Endothelial cell of umbilical vein (primary cell): ENCODE data around the gene DDR2. TPM values are rescaled to one million over a fixed set of nuclear protein-coding genes. Genes with fewer than 3 reads are reported as not detected.

ENCODE experiments used
- BruUV-seq: library from RNA; stranded (reverse); fragments of 400-500 nt; replicated peaks from 2 replicates; lab custom pipeline; 2021; lab: Mats Ljungman, UMichigan
- CTCF ChIA-PET: fragments of 300-600, 350-600 bp; sonication (Branson Sonifier 250); formaldehyde crosslinking; loops from one replicate; lab custom pipeline; 2021; ENCODE audit warnings: antibody characterized with exemption, inconsistent platforms; lab: Charles Lee
- POLR2A ChIA-PET: fragments of 300-600, 350-600 bp; sonication (Branson Sonifier 250); formaldehyde crosslinking; loops from one replicate; lab custom pipeline; 2021; ENCODE audit warnings: antibody characterized with exemption, inconsistent platforms; lab: Charles Lee
- DNase-seq: peaks from one replicate; pipeline ENCODE4 v3.0.0-alpha.2; 2011; ENCODE audit warnings: low read depth, low spot score
- FAIRE-seq: peaks from 2 replicates; lab custom pipeline; 2011; peaks lifted over from hg19 to GRCh38; lab: Jason Lieb, UNC
- H2AFZ ChIP-seq: 2 replicates; pipeline ENCODE4 v1.6.0; 2012; ENCODE audit warnings: low read depth, low read length, control low read depth, inconsistent platforms
- H3K27ac ChIP-seq: 2 replicates; pipeline ENCODE4 v1.5.1; 2011; ENCODE audit warnings: low read depth, mild to moderate bottlenecking, control low read depth, low read length, moderate library complexity; ENCODE audit not compliant: insufficient read depth
- H3K27me3 ChIP-seq, 2 experiments: 2 replicates each; pipeline versions ENCODE4 v1.6.0 to v1.6.1; 2011; ENCODE audit warnings: low read length in 2 of 2, mixed read lengths in 1 of 2; ENCODE audit not compliant: control insufficient read depth in 2 of 2, insufficient read depth in 2 of 2
- H3K36me3 ChIP-seq, 2 experiments: 2 replicates in 1 of 2; 3 replicates in 1 of 2; pipeline ENCODE4 v1.5.1; 2011; ENCODE audit warnings: low read length in 2 of 2, mild to moderate bottlenecking in 1 of 2, moderate library complexity in 1 of 2; ENCODE audit not compliant: control insufficient read depth in 2 of 2, insufficient read depth in 2 of 2; ENCODE audit errors: extremely low read depth in 1 of 2
- H3K4me1 ChIP-seq: 3 replicates; pipeline ENCODE4 v1.5.1; 2011; ENCODE audit warnings: mild to moderate bottlenecking, low read length; ENCODE audit not compliant: control insufficient read depth, insufficient read depth; ENCODE audit errors: extremely low read depth
- H3K4me2 ChIP-seq: 2 replicates; pipeline ENCODE4 v1.6.1; 2011; ENCODE audit warnings: low read length, control low read depth, mixed read lengths; ENCODE audit not compliant: insufficient read depth
- H3K4me3 ChIP-seq, 3 experiments: fragments of 200-600 bp in 1 of 3; sonication (generic), shearing (Covaris generic) in 1 of 3; replicated peaks in 1 of 3; 2 replicates each; pipeline ENCODE4 v1.5.1; 2011 to 2016; ENCODE audit warnings: control low read depth in 3 of 3, low read length in 3 of 3, mild to moderate bottlenecking in 2 of 3, inconsistent platforms in 1 of 3, low read depth in 1 of 3, moderate library complexity in 1 of 3; ENCODE audit not compliant: insufficient read depth in 1 of 3
- H3K79me2 ChIP-seq: 2 replicates; pipeline ENCODE4 v1.6.0; 2012; ENCODE audit warnings: low read length, inconsistent platforms; ENCODE audit not compliant: control insufficient read depth, insufficient read depth
- H3K9ac ChIP-seq: replicated peaks from 2 replicates; pipeline ENCODE3; 2011; ENCODE audit warnings: low read length, control low read depth; ENCODE audit not compliant: insufficient read depth; ENCODE audit errors: extremely low read depth
- H3K9me1 ChIP-seq: replicated peaks from 3 replicates; pipeline ENCODE4 v1.6.0; 2011; ENCODE audit warnings: mild to moderate bottlenecking, low read length; ENCODE audit not compliant: control insufficient read depth, insufficient read depth; ENCODE audit errors: extremely low read depth
- H3K9me3 ChIP-seq: replicated peaks from 2 replicates; pipeline ENCODE4 v1.5.1; 2012; ENCODE audit warnings: low read length, inconsistent platforms; ENCODE audit not compliant: control insufficient read depth, insufficient read depth
- H4K20me1 ChIP-seq: replicated peaks from 2 replicates; pipeline ENCODE3; 2011; ENCODE audit warnings: mild to moderate bottlenecking, low read length; ENCODE audit not compliant: control insufficient read depth, insufficient read depth; ENCODE audit errors: extremely low read depth
- FOS ChIP-seq: IDR thresholded peaks from 2 replicates; pipeline ENCODE4 v1.6.1; 2011; ENCODE audit warnings: mild to moderate bottlenecking, low read length, moderate library complexity, borderline replicate concordance; ENCODE audit not compliant: insufficient read depth
- GATA2 ChIP-seq: IDR thresholded peaks from 2 replicates; pipeline ENCODE4 v1.7.0; 2011; ENCODE audit warnings: low read depth, mild to moderate bottlenecking, moderate library complexity, mixed read lengths, low read length; ENCODE audit not compliant: insufficient read length, insufficient read depth
- JUN ChIP-seq: IDR thresholded peaks from 2 replicates; pipeline ENCODE4 v1.6.1; 2011; ENCODE audit warnings: borderline replicate concordance, low read depth; ENCODE audit not compliant: insufficient read length, insufficient read depth
- MAX ChIP-seq: IDR thresholded peaks from 2 replicates; pipeline ENCODE4 v1.6.1; 2011; ENCODE audit not compliant: insufficient read depth, insufficient read length
- MYC ChIP-seq: IDR thresholded peaks from one replicate; pipeline ENCODE4 v1.6.1; 2011; ENCODE audit warnings: mild to moderate bottlenecking, low read depth, low read length
- POLR2A ChIP-seq: IDR thresholded peaks from 2 replicates; pipeline ENCODE4 v1.6.1; 2012; ENCODE audit warnings: low read depth, mild to moderate bottlenecking, control low read depth, low read length
- POLR2AphosphoS5 ChIP-seq: IDR thresholded peaks from 2 replicates; pipeline ENCODE4 v1.6.1; 2012; ENCODE audit warnings: low read depth, mild to moderate bottlenecking, control low read depth, low read length, moderate library complexity; ENCODE audit not compliant: insufficient read depth
- dilution Hi-C: fragments of 300-500 bp; cut with MboI; formaldehyde crosslinking; loops from one replicate; pipeline ENCODE4 v1.15.0; 2019; ENCODE audit warnings: low sequenced_read_pairs; ENCODE audit not compliant: extremely low pct_ligation_motif_present
- intact Hi-C: fragments of 100-400 bp; cut with micrococcal nuclease; formaldehyde crosslinking; loops from one replicate; pipeline ENCODE4 v1.10.0; 2022
- polyA plus RNA-seq, 4 experiments: library from polyadenylated mRNA; depleted of rRNA in 3 of 4; stranded (reverse) in 3 of 4; unstranded in 1 of 4; fragments of >200 nt; gene quantifications; 2 replicates each; pipeline versions ENCODE4 v1.2.1 to v1.2.3, GENCODE V29; 2011 to 2012; ENCODE audit warnings: missing spikeins in 1 of 4
- total RNA-seq: library from RNA; stranded (reverse); gene quantifications from 2 replicates; pipeline ENCODE4 v1.2.3, GENCODE V29; 2021
- TF ChIP-seq, protein P1 (sequence below), 2 donors: IDR thresholded peaks; 1 replicate in 1 of 2; 2 replicates in 1 of 2; pipeline ENCODE4 v1.5.1; 2011; ENCODE audit warnings: low read length in 2 of 2, mild to moderate bottlenecking in 2 of 2, moderate library complexity in 2 of 2, control low read depth in 1 of 2, inconsistent platforms in 1 of 2, low read depth in 1 of 2; ENCODE audit not compliant: insufficient read depth in 1 of 2; ENCODE audit errors: extremely low read depth in 1 of 2

DDR2 gene
- total and polyA plus RNA-seq, 2 donors (not counting 3 experiments of a cell fraction or from before 2014, with no cell fraction given), result 27.8 to 30.8 TPM

GRCh38 chr1:162779043-162779442 lies 146.8 kb downstream of the DDR2 start:
- no peaks in the 10 kb centered on the region for H3K9me1 ChIP-seq
- CTCF ChIA-PET, result interaction anchor here (1.1 to 1.3 kb wide), 3 partner anchors 14 to 147 kb away, joined by 3 to 6 read pairs (median 3); partner anchors contain the start of gene DDR2
- no peaks in the 10 kb centered on the region for H3K4me1 ChIP-seq
- H3K4me2 ChIP-seq, result no peak overlapping the region
- no peak overlapping the region for H2AFZ ChIP-seq
- H3K27me3 ChIP-seq, result no peaks in the 10 kb centered on the region
- intact Hi-C loops (no loop called here), dilution Hi-C loops (no loop called here)
- DNase-seq, result no peak
- TF ChIP-seq, protein P1, sequence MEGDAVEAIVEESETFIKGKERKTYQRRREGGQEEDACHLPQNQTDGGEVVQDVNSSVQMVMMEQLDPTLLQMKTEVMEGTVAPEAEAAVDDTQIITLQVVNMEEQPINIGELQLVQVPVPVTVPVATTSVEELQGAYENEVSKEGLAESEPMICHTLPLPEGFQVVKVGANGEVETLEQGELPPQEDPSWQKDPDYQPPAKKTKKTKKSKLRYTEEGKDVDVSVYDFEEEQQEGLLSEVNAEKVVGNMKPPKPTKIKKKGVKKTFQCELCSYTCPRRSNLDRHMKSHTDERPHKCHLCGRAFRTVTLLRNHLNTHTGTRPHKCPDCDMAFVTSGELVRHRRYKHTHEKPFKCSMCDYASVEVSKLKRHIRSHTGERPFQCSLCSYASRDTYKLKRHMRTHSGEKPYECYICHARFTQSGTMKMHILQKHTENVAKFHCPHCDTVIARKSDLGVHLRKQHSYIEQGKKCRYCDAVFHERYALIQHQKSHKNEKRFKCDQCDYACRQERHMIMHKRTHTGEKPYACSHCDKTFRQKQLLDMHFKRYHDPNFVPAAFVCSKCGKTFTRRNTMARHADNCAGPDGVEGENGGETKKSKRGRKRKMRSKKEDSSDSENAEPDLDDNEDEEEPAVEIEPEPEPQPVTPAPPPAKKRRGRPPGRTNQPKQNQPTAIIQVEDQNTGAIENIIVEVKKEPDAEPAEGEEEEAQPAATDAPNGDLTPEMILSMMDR (IDR thresholded peaks at IDR 0.05; ENCODE audit: extremely low read depth in 1 of 2, insufficient read depth in 1 of 2, low read depth in 1 of 2, low read length in 2 of 2), result no peak
- H3K27ac ChIP-seq, result no peak overlapping the region
- POLR2A ChIA-PET, result interaction anchor here (0.7 kb wide), 1 partner anchor 315 kb away, joined by 3 read pairs; no protein-coding TSS in a partner anchor
- no peak overlapping the region for H3K9ac ChIP-seq
- H3K36me3 ChIP-seq, result peaks cover 3 to 7% of the 10 kb centered on the region in 2 experiments
- no TSS peak for BruUV-seq
- H3K79me2 ChIP-seq, result no peaks in the 10 kb centered on the region
- no peaks in the 10 kb centered on the region for H4K20me1 ChIP-seq
- no peak for FAIRE-seq
- H3K9me3 ChIP-seq, result no peaks in the 10 kb centered on the region
- H3K4me3 ChIP-seq, result no peak overlapping the region

- ChIA-PET POLR2A (no interaction called here), CTCF (no interaction called here)
- Histone ChIP-seq H3K36me3 (peaks cover 3 to 7% of the 10 kb centered on the region in 2 experiments), H3K79me2 (no peaks in the 10 kb centered on the region), H3K9me3 (no peaks in the 10 kb centered on the region), H3K9ac (no peak overlapping the region), H3K27ac (no peak overlapping the region), H3K27me3 (no peaks in the 10 kb centered on the region), H2AFZ (no peak overlapping the region), H3K9me1 (no peaks in the 10 kb centered on the region), H3K4me2 (no peak overlapping the region), H3K4me3 (no peak overlapping the region), H3K4me1 (no peaks in the 10 kb centered on the region), H4K20me1 (no peaks in the 10 kb centered on the region)
- FAIRE-seq (no peak), DNase-seq (no peak)
- TF ChIP-seq MAX (no peak), FOS (no peak), MYC (no peak), GATA2 (no peak), JUN (no peak), POLR2A (no peak), POLR2AphosphoS5 (no peak)
- TF ChIP-seq, protein P1 (IDR thresholded peaks at IDR 0.05; ENCODE audit: extremely low read depth in 1 of 2, insufficient read depth in 1 of 2, low read depth in 1 of 2, low read length in 2 of 2), result no peak
- dilution Hi-C loops, result no loop called here
- intact Hi-C loops, result no loop called here
- BruUV-seq, result no TSS peak
Observed at GRCh38 chr1:162782671-162783070, 150.4 kb downstream of the DDR2 start.
